SK-N-SH (cell line): ENCODE measurements around the gene WNT3. TPM values are rescaled to one million over a fixed set of nuclear protein-coding genes. Genes with fewer than 3 reads are reported as not detected.
"Not testable (repeated sequence)": the region's sequence is repeated elsewhere in the genome, so short reads cannot be mapped to it uniquely, and the experiment has no call there.

Experiments used
- CTCF ChIA-PET: fragments of 300-600, 350-600 bp; formaldehyde crosslinking; extraction: SDS; loops from one replicate; lab custom pipeline; 2021; lab: Yijun Ruan, JAX
- POLR2A ChIA-PET: fragments of 350-600 bp; sonication (Branson Sonifier 250); formaldehyde crosslinking; extraction: SDS; loops from one replicate; lab custom pipeline; 2020; ENCODE audit warnings: antibody characterized with exemption, inconsistent platforms; lab: Yijun Ruan, JAX
- DNase-seq: peaks from one replicate; pipeline ENCODE4 v3.0.0; 2012
- H2AFZ ChIP-seq: fragments of 200-600 bp; sonication (generic); 2 replicates; pipeline ENCODE4 v1.8.1; 2016; ENCODE audit warnings: antibody characterized with exemption, mild to moderate bottlenecking, low read depth
- H3F3A ChIP-seq: fragments of 200-600 bp; sonication (generic); replicated peaks from 2 replicates; pipeline ENCODE3; 2016; ENCODE audit warnings: antibody characterized with exemption, mild to moderate bottlenecking; ENCODE audit not compliant: insufficient read depth
- H3K27ac ChIP-seq, 2 experiments: fragments of 200-500 bp in 1 of 2; fragments of 200-600 bp in 1 of 2; sonication (Bioruptor generic) in 1 of 2; sonication (generic), shearing (Covaris generic) in 1 of 2; 2 replicates each; pipeline versions ENCODE4 v1.5.1 to v1.6.1; 2014 to 2016; ENCODE audit warnings: low read depth in 2 of 2, inconsistent platforms in 1 of 2, low read length in 1 of 2, mild to moderate bottlenecking in 1 of 2, mixed read lengths in 1 of 2
- H3K27me3 ChIP-seq: fragments of 200-600 bp; sonication (generic), shearing (Covaris generic); 2 replicates; pipeline ENCODE4 v1.6.1; 2016; ENCODE audit warnings: mixed run types; ENCODE audit not compliant: insufficient read depth
- H3K36me3 ChIP-seq, 2 experiments: fragments of 200-500 bp in 1 of 2; fragments of 200-600 bp in 1 of 2; sonication (Bioruptor generic) in 1 of 2; sonication (generic) in 1 of 2; replicated peaks in 1 of 2; 2 replicates each; pipeline versions ENCODE3 to v1.5.1; 2014 to 2016; ENCODE audit warnings: low read length in 1 of 2, mild to moderate bottlenecking in 1 of 2; ENCODE audit not compliant: insufficient read depth in 2 of 2, control insufficient read depth in 1 of 2
- H3K4me1 ChIP-seq, 2 experiments: fragments of 200-500 bp in 1 of 2; fragments of 200-600 bp in 1 of 2; sonication (Bioruptor generic) in 1 of 2; sonication (generic), shearing (Covaris generic) in 1 of 2; 2 replicates each; pipeline versions ENCODE4 v1.5.1 to v1.6.1; 2014 to 2016; ENCODE audit warnings: low read depth in 1 of 2, low read length in 1 of 2, mixed run types in 1 of 2; ENCODE audit not compliant: insufficient read depth in 2 of 2, control insufficient read depth in 1 of 2
- H3K4me2 ChIP-seq: fragments of 200-600 bp; sonication (generic), shearing (Covaris generic); 2 replicates; pipeline ENCODE4 v1.6.1; 2017; ENCODE audit warnings: mixed run types
- H3K4me3 ChIP-seq, 2 experiments: fragments of 200-500 bp in 1 of 2; fragments of 200-600 bp in 1 of 2; sonication (Bioruptor generic) in 1 of 2; sonication (generic), shearing (Covaris generic) in 1 of 2; 2 replicates each; pipeline versions ENCODE4 v1.5.1 to v1.8.1; 2014 to 2016; ENCODE audit warnings: low read depth in 2 of 2, inconsistent platforms in 1 of 2, low read length in 1 of 2, mild to moderate bottlenecking in 1 of 2, mixed read lengths in 1 of 2, moderate library complexity in 1 of 2
- H3K79me2 ChIP-seq: fragments of 200-600 bp; sonication (generic); 2 replicates; pipeline ENCODE4 v1.8.1; 2017; ENCODE audit warnings: mild to moderate bottlenecking; ENCODE audit not compliant: insufficient read depth
- H3K9ac ChIP-seq: fragments of 200-600 bp; sonication (generic); 2 replicates; pipeline ENCODE4 v1.6.1; 2017; ENCODE audit warnings: mixed run types
- H3K9me2 ChIP-seq: fragments of 200-600 bp; sonication (generic); 2 replicates; pipeline ENCODE4 v1.6.1; 2017; ENCODE audit warnings: mixed run types
- H3K9me3 ChIP-seq: fragments of 200-600 bp; sonication (generic); 2 replicates; pipeline ENCODE4 v1.6.1; 2017; ENCODE audit warnings: mixed run types, mild to moderate bottlenecking, moderate library complexity
- H4K20me1 ChIP-seq: fragments of 200-600 bp; sonication (generic); 2 replicates; pipeline ENCODE4 v1.6.1; 2017; ENCODE audit warnings: mild to moderate bottlenecking, mixed run types; ENCODE audit not compliant: insufficient read depth
- EZH2phosphoT487 ChIP-seq: fragments of 200-600 bp; sonication (generic); IDR thresholded peaks from 2 replicates; pipeline ENCODE4 v1.6.1; 2017; ENCODE audit warnings: low read depth, mixed run types, mild to moderate bottlenecking, antibody characterized with exemption, moderate library complexity, borderline replicate concordance
- FOSL2 ChIP-seq: IDR thresholded peaks from 2 replicates; pipeline ENCODE4 v1.4.0; 2012; ENCODE audit warnings: low read depth, mild to moderate bottlenecking, moderate library complexity, borderline replicate concordance
- FOXM1 ChIP-seq: IDR thresholded peaks from 2 replicates; pipeline ENCODE4 v1.4.0; 2012; ENCODE audit warnings: low read depth, mild to moderate bottlenecking
- GABPA ChIP-seq: IDR thresholded peaks from 2 replicates; pipeline ENCODE4 v1.4.0; 2012; ENCODE audit warnings: low read depth, mild to moderate bottlenecking
- NRF1 ChIP-seq: IDR thresholded peaks from 2 replicates; pipeline ENCODE4 v1.6.1; 2012; ENCODE audit warnings: low read depth, mild to moderate bottlenecking, low read length
- POLR2AphosphoS5 ChIP-seq: IDR thresholded peaks from 2 replicates; pipeline ENCODE4 v1.6.1; 2012; ENCODE audit warnings: low read depth, low read length
- REST ChIP-seq: IDR thresholded peaks from 2 replicates; pipeline ENCODE4 v1.6.1; 2012; ENCODE audit warnings: mild to moderate bottlenecking, low read depth, low read length, moderate library complexity
- SIN3A ChIP-seq: IDR thresholded peaks from 2 replicates; pipeline ENCODE4 v1.6.1; 2012; ENCODE audit warnings: low read depth, mild to moderate bottlenecking, low read length, moderate library complexity, borderline replicate concordance
- TAF1 ChIP-seq: IDR thresholded peaks from 2 replicates; pipeline ENCODE4 v1.6.1; 2012; ENCODE audit warnings: low read depth, mild to moderate bottlenecking, low read length, moderate library complexity, borderline replicate concordance
- TCF12 ChIP-seq: IDR thresholded peaks from 2 replicates; pipeline ENCODE4 v1.4.0; 2012
- WGBS: methylation state at CpG from one replicate; pipeline ENCODE4 v1.1.6; 2017; ENCODE audit warnings: low lambda C conversion rate; 5-methylcytosine and 5-hydroxymethylcytosine counted together
- polyA plus RNA-seq, 3 experiments: library from polyadenylated mRNA; depleted of rRNA; stranded (reverse); fragments of >200 nt; gene quantifications; 2 replicates each; pipeline ENCODE4 v1.2.3, GENCODE V29; 2012

WNT3 gene
- polyA plus RNA-seq, 1 of the 3 experiments (the other 2 are of a cell fraction): 5.3 TPM

GRCh38 chr17:46841561-46842379 is 23.3 kb upstream of the WNT3 start (continued):
- TF ChIP-seq TAF1: no peak

DNA sequence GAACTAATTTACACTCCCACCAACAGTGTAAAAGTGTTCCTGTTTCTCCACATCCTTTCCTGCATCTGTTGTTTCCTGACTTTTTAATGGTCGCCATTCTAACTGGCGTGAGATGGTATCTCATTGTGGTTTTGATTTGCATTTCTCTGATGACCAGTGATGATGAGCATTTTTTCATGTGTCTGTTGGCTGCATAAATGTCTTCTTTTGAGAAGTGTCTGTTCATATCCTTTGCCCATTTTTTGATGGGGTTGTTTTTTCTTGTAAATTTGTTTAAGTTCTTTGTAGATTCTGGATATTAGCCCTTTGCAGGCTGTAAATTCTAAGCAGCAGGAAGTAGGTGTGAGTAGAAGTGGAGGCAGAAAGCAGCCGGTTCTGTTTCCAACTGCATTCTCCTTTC is 22.1 kb upstream of the WNT3 start:
- H3K9me2 ChIP-seq, H3K9me3 ChIP-seq, H3F3A ChIP-seq, H3K36me3 ChIP-seq, H2AFZ ChIP-seq, H3K4me2 ChIP-seq, H3K27ac ChIP-seq, H3K4me3 ChIP-seq, DNase-seq, H3K79me2 ChIP-seq, H3K9ac ChIP-seq, H3K4me1 ChIP-seq, H4K20me1 ChIP-seq, POLR2A ChIA-PET: not testable (repeated sequence)
- 49% methylated on average over 3 of the region's 3 CpGs for WGBS
- peaks cover 17% of the 10 kb centered on the region; the same call in 1 of the 2 replicates for H3K27me3 ChIP-seq
- CTCF ChIA-PET: interaction anchor here (0.9 to 10.1 kb wide), 21 partner anchors 9 to 161 kb away, joined by 3 to 210 read pairs (median 10); partner anchors contain the start of gene WNT9B

GRCh38 chr17:46839211-46839610 is 20.7 kb upstream of the WNT3 start:
- H3K9me3 ChIP-seq: no peaks in the 10 kb centered on the region
- TF ChIP-seq FOXM1 (no peak), GABPA (no peak), POLR2AphosphoS5 (no peak), TAF1 (no peak), FOSL2 (no peak), SIN3A (no peak), EZH2phosphoT487 (no peak), TCF12 (no peak), NRF1 (no peak), REST (no peak)
- TF ChIP-seq, all 33 proteins: peak for 0
- Histone ChIP-seq H3K27ac (no peak overlapping the region), H3K36me3 (no peaks in the 10 kb centered on the region), H3F3A (no peaks in the 10 kb centered on the region), H3K4me1 (peaks cover 0 to 3% of the 10 kb centered on the region in 2 experiments; a peak in 1 of 4 replicates), H3K9me2 (no peaks in the 10 kb centered on the region), H3K9ac (no peak overlapping the region), H3K79me2 (no peaks in the 10 kb centered on the region), H2AFZ (no peak overlapping the region), H3K4me3 (no peak overlapping the region), H4K20me1 (no peaks in the 10 kb centered on the region), H3K4me2 (no peak overlapping the region), H3K27me3 (peaks cover 17% of the 10 kb centered on the region; the same call in 1 of the 2 replicates)
- DNase-seq: no peak
- ChIA-PET POLR2A (no interaction called here), CTCF (interaction anchor here (0.6 to 1.7 kb wide), 4 partner anchors 29 to 796 kb away, joined by 3 to 8 read pairs (median 4); no protein-coding TSS in a partner anchor)
- 80% methylated on average over 5 of the region's 5 CpGs for WGBS
